NB4 (cell line): Measurements from ENCODE around the gene ADAMTSL3.

Experiments used
- MYC ChIP-seq: IDR thresholded peaks from 2 replicates; pipeline ENCODE4 v1.6.1; 2011; ENCODE audit warnings: low read depth, low read length
- POLR2A ChIP-seq: IDR thresholded peaks from 2 replicates; pipeline ENCODE4 v1.6.1; 2011; ENCODE audit warnings: mild to moderate bottlenecking; ENCODE audit not compliant: insufficient read length; ENCODE audit errors: extremely low read depth
- TF ChIP-seq, protein P1 (sequence below): IDR thresholded peaks from one replicate; pipeline ENCODE4 v1.5.1; 2012; ENCODE audit warnings: low read depth, low read length

- TF ChIP-seq, protein P1, sequence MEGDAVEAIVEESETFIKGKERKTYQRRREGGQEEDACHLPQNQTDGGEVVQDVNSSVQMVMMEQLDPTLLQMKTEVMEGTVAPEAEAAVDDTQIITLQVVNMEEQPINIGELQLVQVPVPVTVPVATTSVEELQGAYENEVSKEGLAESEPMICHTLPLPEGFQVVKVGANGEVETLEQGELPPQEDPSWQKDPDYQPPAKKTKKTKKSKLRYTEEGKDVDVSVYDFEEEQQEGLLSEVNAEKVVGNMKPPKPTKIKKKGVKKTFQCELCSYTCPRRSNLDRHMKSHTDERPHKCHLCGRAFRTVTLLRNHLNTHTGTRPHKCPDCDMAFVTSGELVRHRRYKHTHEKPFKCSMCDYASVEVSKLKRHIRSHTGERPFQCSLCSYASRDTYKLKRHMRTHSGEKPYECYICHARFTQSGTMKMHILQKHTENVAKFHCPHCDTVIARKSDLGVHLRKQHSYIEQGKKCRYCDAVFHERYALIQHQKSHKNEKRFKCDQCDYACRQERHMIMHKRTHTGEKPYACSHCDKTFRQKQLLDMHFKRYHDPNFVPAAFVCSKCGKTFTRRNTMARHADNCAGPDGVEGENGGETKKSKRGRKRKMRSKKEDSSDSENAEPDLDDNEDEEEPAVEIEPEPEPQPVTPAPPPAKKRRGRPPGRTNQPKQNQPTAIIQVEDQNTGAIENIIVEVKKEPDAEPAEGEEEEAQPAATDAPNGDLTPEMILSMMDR, result no peak
- TF ChIP-seq POLR2A (no peak), MYC (no peak)
These were observed 32.0 kb downstream of the ADAMTSL3 start for GRCh38 chr15:83685916-83686332.
